DLD1 (cell line): ENCODE data around the gene CCDC177.

Experiments used
- in situ Hi-C: cut with HindIII; loops from 2 replicates; pipeline ENCODE4 v1.10.0; 2017; ENCODE audit warnings: low sequenced_read_pairs

CCDC177 gene

GRCh38 chr14:69574263-69574953 is at the start of gene CCDC177:
Gene CCDC177 (minus strand): TSS chr14:69574871. CDS start chr14:69573622, 1,249 bp downstream.
- in situ Hi-C loops = no loop called here

GRCh38 chr14:69624136-69624535 is 49.5 kb upstream of the CCDC177 start:
- in situ Hi-C loops = no loop called here

- in situ Hi-C loops = no loop called here
Measured at GRCh38 chr14:69620981-69621380, 46.3 kb upstream of the CCDC177 start.

- in situ Hi-C loops = no loop called here
Measured at GRCh38 chr14:69620211-69620611, 45.5 kb upstream of the CCDC177 start.

GRCh38 chr14:69619012-69619411 is 44.3 kb upstream of the CCDC177 start:
- in situ Hi-C loops = no loop called here

GRCh38 chr14:69617796-69618195 is 43.1 kb upstream of the CCDC177 start:
- in situ Hi-C loops = no loop called here

GRCh38 chr14:69616408-69616773 is 41.7 kb upstream of the CCDC177 start:
- in situ Hi-C loops = no loop called here

- in situ Hi-C loops = no loop called here
Measured at GRCh38 chr14:69615496-69616407, 41.1 kb upstream of the CCDC177 start.

GRCh38 chr14:69615121-69615495 is 40.4 kb upstream of the CCDC177 start:
- in situ Hi-C loops = no loop called here

GRCh38 chr14:69614592-69614991 is 39.9 kb upstream of the CCDC177 start:
- in situ Hi-C loops = no loop called here

GRCh38 chr14:69613312-69614073 is 38.8 kb upstream of the CCDC177 start:
- in situ Hi-C loops = no loop called here

GRCh38 chr14:69612783-69613130 is 38.1 kb upstream of the CCDC177 start:
- in situ Hi-C loops = no loop called here

GRCh38 chr14:69612014-69612782 is 37.5 kb upstream of the CCDC177 start:
- in situ Hi-C loops = no loop called here

GRCh38 chr14:69611172-69612013 is 36.7 kb upstream of the CCDC177 start, which contains the start of gene SUSD6:
Gene SUSD6 (plus strand): TSS chr14:69611596. CDS start chr14:69658593, 46,997 bp downstream.
- in situ Hi-C loops = no loop called here

- in situ Hi-C loops = no loop called here
Measured at GRCh38 chr14:69610874-69611171, 36.2 kb upstream of the CCDC177 start.

GRCh38 chr14:69610020-69610873 is 35.6 kb upstream of the CCDC177 start:
- in situ Hi-C loops = no loop called here

GRCh38 chr14:69606258-69607184 is 31.9 kb upstream of the CCDC177 start:
- in situ Hi-C loops = no loop called here

GRCh38 chr14:69605738-69606137 is 31.1 kb upstream of the CCDC177 start:
- in situ Hi-C loops = no loop called here
